HG02763 (cell line): Measurements from ENCODE around the gene FAM234A.
"Not testable (repeated sequence)": the region's sequence is repeated elsewhere in the genome, so short reads cannot be mapped to it uniquely, and the experiment has no call there.

Experiments
- ATAC-seq: cut with Tn5 transposase; IDR thresholded peaks from one replicate; pipeline ENCODE4 v1.9.1; 2021; ENCODE audit warnings: mild to moderate bottlenecking, moderate library complexity; ENCODE audit not compliant: unreplicated experiment

The FAM234A gene

GRCh38 chr16:234468-235305, at the start of gene FAM234A:
FAM234A (plus strand) TSS chr16:234821; CDS start chr16:254414, 19,593 bp downstream.
- ATAC-seq, result peak; percentile 83

- ATAC-seq, result no peak
These were observed 49.4 kb upstream of the FAM234A start for GRCh38 chr16:185213-185612.

GRCh38 chr16:185691-186090, 48.9 kb upstream of the FAM234A start:
- ATAC-seq, result no peak

- no peak for ATAC-seq
These were observed 47.3 kb upstream of the FAM234A start for GRCh38 chr16:187330-187729.

- ATAC-seq, result no peak
These were observed 45.9 kb upstream of the FAM234A start for GRCh38 chr16:188674-189073.

GRCh38 chr16:189604-190186, 44.9 kb upstream of the FAM234A start:
- no peak for ATAC-seq

- no peak for ATAC-seq
These were observed 42.8 kb upstream of the FAM234A start for GRCh38 chr16:191831-192230.

GRCh38 chr16:192686-193085, 41.9 kb upstream of the FAM234A start:
- ATAC-seq, result no peak

GRCh38 chr16:193441-193840, 41.2 kb upstream of the FAM234A start:
- ATAC-seq, result no peak

GRCh38 chr16:194516-194915, 40.1 kb upstream of the FAM234A start:
- no peak for ATAC-seq

GRCh38 chr16:200388-200787, 34.2 kb upstream of the FAM234A start:
- ATAC-seq, result no peak

GRCh38 chr16:203246-203645, 31.4 kb upstream of the FAM234A start:
- no peak for ATAC-seq

GRCh38 chr16:204046-204445, 30.6 kb upstream of the FAM234A start:
- not testable (repeated sequence) for ATAC-seq

GRCh38 chr16:209359-209758, 25.3 kb upstream of the FAM234A start:
- not testable (repeated sequence) for ATAC-seq

- not testable (repeated sequence) for ATAC-seq
These were observed 22.9 kb upstream of the FAM234A start for GRCh38 chr16:211631-212180.

GRCh38 chr16:212999-213398, 21.6 kb upstream of the FAM234A start:
- no peak for ATAC-seq

GRCh38 chr16:220021-220420, 14.6 kb upstream of the FAM234A start:
- ATAC-seq, result no peak

- ATAC-seq, result no peak
These were observed 6.3 kb upstream of the FAM234A start for GRCh38 chr16:228151-228851.

- peak; percentile 85 for ATAC-seq
These were observed 5.5 kb upstream of the FAM234A start, which contains the start of gene LUC7L for GRCh38 chr16:228852-229730. LUC7L (minus strand) TSS chr16:229449; CDS start chr16:229339, 110 bp downstream.

- ATAC-seq, result no peak
These were observed 4.8 kb upstream of the FAM234A start for GRCh38 chr16:229731-230281.
